ENCODE data around the gene ELP4.

DNA sequence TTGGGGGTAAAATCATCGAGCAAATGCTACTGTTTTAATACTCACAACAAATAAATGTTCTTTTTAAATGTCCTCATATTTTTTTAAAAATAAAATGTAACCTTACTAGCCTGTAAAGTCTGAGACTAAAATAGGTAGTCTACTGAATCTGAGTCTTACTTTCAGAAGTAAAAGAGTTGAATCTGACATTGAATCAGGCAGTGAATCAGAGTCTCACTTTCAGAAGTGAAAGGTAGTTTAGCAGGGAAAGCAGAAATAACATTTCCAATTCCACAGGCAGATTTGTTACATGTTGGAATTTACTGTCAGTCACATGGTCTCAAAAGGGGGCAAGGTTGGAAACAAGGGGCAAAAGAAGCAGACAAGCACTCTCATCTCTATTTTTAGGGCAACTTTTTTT, 143.0 kb downstream of the ELP4 start:
- TF ChIP-seq, protein P1, sequence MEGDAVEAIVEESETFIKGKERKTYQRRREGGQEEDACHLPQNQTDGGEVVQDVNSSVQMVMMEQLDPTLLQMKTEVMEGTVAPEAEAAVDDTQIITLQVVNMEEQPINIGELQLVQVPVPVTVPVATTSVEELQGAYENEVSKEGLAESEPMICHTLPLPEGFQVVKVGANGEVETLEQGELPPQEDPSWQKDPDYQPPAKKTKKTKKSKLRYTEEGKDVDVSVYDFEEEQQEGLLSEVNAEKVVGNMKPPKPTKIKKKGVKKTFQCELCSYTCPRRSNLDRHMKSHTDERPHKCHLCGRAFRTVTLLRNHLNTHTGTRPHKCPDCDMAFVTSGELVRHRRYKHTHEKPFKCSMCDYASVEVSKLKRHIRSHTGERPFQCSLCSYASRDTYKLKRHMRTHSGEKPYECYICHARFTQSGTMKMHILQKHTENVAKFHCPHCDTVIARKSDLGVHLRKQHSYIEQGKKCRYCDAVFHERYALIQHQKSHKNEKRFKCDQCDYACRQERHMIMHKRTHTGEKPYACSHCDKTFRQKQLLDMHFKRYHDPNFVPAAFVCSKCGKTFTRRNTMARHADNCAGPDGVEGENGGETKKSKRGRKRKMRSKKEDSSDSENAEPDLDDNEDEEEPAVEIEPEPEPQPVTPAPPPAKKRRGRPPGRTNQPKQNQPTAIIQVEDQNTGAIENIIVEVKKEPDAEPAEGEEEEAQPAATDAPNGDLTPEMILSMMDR (conservative IDR thresholded peaks at IDR 0.05; ENCODE audit: low read depth, low read length) = no peak
- no peak for TF ChIP-seq EZH2 (IDR thresholded peaks at IDR 0.05; ENCODE audit: low read length, unreplicated experiment)
- no peak for TF ChIP-seq EZH2phosphoT487 (IDR thresholded peaks at IDR 0.05; ENCODE audit: borderline replicate concordance, low read length)

Data from PC-3 (cell line).